AG04450 (cell line): Measurements from ENCODE around the gene INPPL1. TPM values are rescaled to one million over a fixed set of nuclear protein-coding genes. Genes with fewer than 3 reads are reported as not detected.

Experiments used
- polyA plus RNA-seq: library from polyadenylated mRNA; depleted of rRNA; stranded (reverse); fragments of >200 nt; gene quantifications from 2 replicates; pipeline ENCODE4 v1.2.3, GENCODE V29; 2011; rRNA removed

Gene INPPL1
- polyA plus RNA-seq, 1 experiment: 79.8 TPM

Other genes with a start within 250 kb of the INPPL1 start
- 2.2 and 2.5 TPM in 2 replicates for gene IL18BP, start 225.9 kb upstream of the INPPL1 start, polyA plus RNA-seq
- 79.5 and 90.7 TPM in 2 replicates for gene NUMA1, start 144.2 kb upstream of the INPPL1 start, polyA plus RNA-seq
- gene LRRC51, start 143.9 kb upstream of the INPPL1 start, polyA plus RNA-seq: 7.8 and 8.6 TPM in 2 replicates
- gene LAMTOR1, start 121.5 kb upstream of the INPPL1 start, polyA plus RNA-seq: 89.1 and 120 TPM in 2 replicates
- not detected in 2 replicates for gene TOMT, start 118.8 kb upstream of the INPPL1 start, polyA plus RNA-seq
- gene ANAPC15, start 112.1 kb upstream of the INPPL1 start, polyA plus RNA-seq: 45.7 and 54.5 TPM in 2 replicates
- 0.24 and 0.25 TPM in 2 replicates for gene FOLR3, start 89.0 kb upstream of the INPPL1 start, polyA plus RNA-seq
- gene FOLR1, start 32.6 kb upstream of the INPPL1 start, polyA plus RNA-seq: 0.19 and 0.21 TPM in 2 replicates
- not detected in 2 replicates for gene FOLR2, start 8.0 kb upstream of the INPPL1 start, polyA plus RNA-seq
- not detected in 2 replicates for gene PHOX2A, start 19.4 kb downstream of the INPPL1 start, polyA plus RNA-seq
- 18.9 and 19.2 TPM in 2 replicates for gene CLPB, start 209.8 kb downstream of the INPPL1 start, polyA plus RNA-seq